MM.1S (cell line): ENCODE measurements around the gene ST3GAL4.

Source experiments
- DNase-seq: peaks from one replicate; pipeline ENCODE4 v3.0.0-alpha.2; 2015
- H2AFZ ChIP-seq: fragments of 300-600 bp; sonication (generic); 2 replicates; pipeline ENCODE4 v1.6.0; 2016; ENCODE audit warnings: antibody characterized with exemption, low read length
- H3F3A ChIP-seq: fragments of 300-600 bp; sonication (generic); 2 replicates; pipeline ENCODE4 v1.6.1; 2016; ENCODE audit warnings: mild to moderate bottlenecking, antibody characterized with exemption, low read length, moderate library complexity, mixed read lengths; ENCODE audit not compliant: insufficient read depth
- H3K27ac ChIP-seq: fragments of 300-600 bp; sonication (generic); 2 replicates; pipeline ENCODE4 v1.5.1; 2016; ENCODE audit warnings: mild to moderate bottlenecking, low read length
- H3K27me3 ChIP-seq: fragments of 300-600 bp; sonication (generic); replicated peaks from 2 replicates; pipeline ENCODE4 v1.6.0; 2016; ENCODE audit warnings: low read length; ENCODE audit not compliant: insufficient read depth
- H3K36me3 ChIP-seq: fragments of 300-600 bp; sonication (generic); replicated peaks from 2 replicates; pipeline ENCODE4 v1.6.1; 2016; ENCODE audit warnings: mild to moderate bottlenecking, low read length, mixed read lengths; ENCODE audit not compliant: insufficient read depth
- H3K4me1 ChIP-seq: fragments of 300-600 bp; sonication (generic); 2 replicates; pipeline ENCODE4 v1.6.1; 2016; ENCODE audit warnings: low read length, mixed read lengths
- H3K4me2 ChIP-seq: fragments of 300-600 bp; sonication (generic); 2 replicates; pipeline ENCODE4 v1.6.0; 2016; ENCODE audit warnings: low read depth, low read length
- H3K4me3 ChIP-seq: fragments of 300-600 bp; sonication (generic); 2 replicates; pipeline ENCODE4 v1.5.1; 2016; ENCODE audit warnings: low read length, mixed read lengths
- H3K79me2 ChIP-seq: fragments of 300-600 bp; sonication (generic); 2 replicates; pipeline ENCODE4 v1.6.1; 2016; ENCODE audit warnings: mixed run types, low read length, mixed read lengths
- H3K9ac ChIP-seq: fragments of 300-600 bp; sonication (generic); 2 replicates; pipeline ENCODE4 v1.6.1; 2016; ENCODE audit warnings: low read length, mixed read lengths
- H3K9me2 ChIP-seq: fragments of 300-600 bp; sonication (generic); replicated peaks from 2 replicates; pipeline ENCODE4 v1.6.1; 2016; ENCODE audit warnings: mild to moderate bottlenecking, low read length, mixed read lengths; ENCODE audit not compliant: insufficient read depth
- H3K9me3 ChIP-seq: fragments of 300-600 bp; sonication (generic); replicated peaks from 2 replicates; pipeline ENCODE4 v1.6.1; 2016; ENCODE audit warnings: mild to moderate bottlenecking, low read length, mixed read lengths; ENCODE audit not compliant: insufficient read depth
- H4K20me1 ChIP-seq: fragments of 300-600 bp; sonication (generic); 2 replicates; pipeline ENCODE4 v1.6.1; 2016; ENCODE audit warnings: mild to moderate bottlenecking, low read length, moderate library complexity, mixed read lengths; ENCODE audit not compliant: insufficient read depth
- EZH2 ChIP-seq: fragments of 300-600 bp; sonication (generic); optimal IDR thresholded peaks from 2 replicates; pipeline ENCODE3; 2017; ENCODE audit warnings: low read depth, mild to moderate bottlenecking, antibody characterized with exemption, low read length, mixed read lengths
- EZH2phosphoT487 ChIP-seq: fragments of 300-600 bp; sonication (generic); IDR thresholded peaks from 2 replicates; pipeline ENCODE4 v1.6.1; 2018; ENCODE audit warnings: antibody characterized with exemption, low read length
- TF ChIP-seq, protein P1 (sequence below): fragments of 300-600 bp; sonication (generic); IDR thresholded peaks from 2 replicates; pipeline ENCODE4 v1.5.1; 2016; ENCODE audit warnings: antibody characterized with exemption, low read length, mixed read lengths

Gene ST3GAL4

DNA sequence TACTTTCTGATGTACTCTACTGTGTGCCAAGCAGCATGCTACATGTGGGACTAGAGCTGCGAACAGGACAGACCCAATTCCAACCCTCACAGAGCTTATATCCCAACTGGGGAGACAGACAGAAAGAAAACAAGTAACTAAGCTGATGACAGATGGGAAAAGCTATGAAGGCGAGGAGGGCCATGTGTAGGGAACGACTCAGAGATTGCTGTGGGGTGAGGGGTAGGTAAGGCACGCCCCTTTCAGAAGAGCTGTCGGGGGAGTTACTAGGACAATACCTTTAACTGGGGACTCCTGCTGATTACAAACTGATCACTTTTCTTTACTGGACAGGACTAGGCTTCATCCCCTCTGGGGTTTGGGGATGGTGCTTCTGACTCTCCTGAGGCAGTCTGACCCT lies 48.9 kb downstream of the ST3GAL4 start:
- Histone ChIP-seq H3F3A (no peaks in the 10 kb centered on the region), H3K27me3 (no peaks in the 10 kb centered on the region)

DNA sequence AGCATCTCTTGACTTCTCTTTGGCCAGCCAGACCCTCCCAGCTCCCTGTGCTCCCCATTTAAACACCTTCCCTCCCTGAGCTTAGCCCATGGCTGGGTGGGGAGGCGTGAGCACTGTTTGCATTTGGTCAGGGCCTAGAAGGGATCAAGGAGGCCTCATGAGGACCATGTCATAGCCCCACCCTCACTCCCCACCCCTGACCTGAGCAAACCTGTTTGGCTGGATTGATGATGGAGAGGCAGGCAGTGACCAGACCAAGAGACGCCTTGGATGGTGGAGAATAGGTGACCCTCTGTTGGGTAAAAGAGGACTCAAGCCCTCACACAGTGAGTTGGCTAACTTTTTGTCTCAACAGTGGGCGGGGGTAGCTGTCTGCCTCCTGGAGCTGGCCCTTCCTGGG lies 49.9 kb downstream of the ST3GAL4 start:
- no peaks in the 10 kb centered on the region for H3K79me2 ChIP-seq
- H3K9ac ChIP-seq = no peak overlapping the region
- no peak for TF ChIP-seq EZH2phosphoT487
- no peak for TF ChIP-seq EZH2
- TF ChIP-seq, protein P1, sequence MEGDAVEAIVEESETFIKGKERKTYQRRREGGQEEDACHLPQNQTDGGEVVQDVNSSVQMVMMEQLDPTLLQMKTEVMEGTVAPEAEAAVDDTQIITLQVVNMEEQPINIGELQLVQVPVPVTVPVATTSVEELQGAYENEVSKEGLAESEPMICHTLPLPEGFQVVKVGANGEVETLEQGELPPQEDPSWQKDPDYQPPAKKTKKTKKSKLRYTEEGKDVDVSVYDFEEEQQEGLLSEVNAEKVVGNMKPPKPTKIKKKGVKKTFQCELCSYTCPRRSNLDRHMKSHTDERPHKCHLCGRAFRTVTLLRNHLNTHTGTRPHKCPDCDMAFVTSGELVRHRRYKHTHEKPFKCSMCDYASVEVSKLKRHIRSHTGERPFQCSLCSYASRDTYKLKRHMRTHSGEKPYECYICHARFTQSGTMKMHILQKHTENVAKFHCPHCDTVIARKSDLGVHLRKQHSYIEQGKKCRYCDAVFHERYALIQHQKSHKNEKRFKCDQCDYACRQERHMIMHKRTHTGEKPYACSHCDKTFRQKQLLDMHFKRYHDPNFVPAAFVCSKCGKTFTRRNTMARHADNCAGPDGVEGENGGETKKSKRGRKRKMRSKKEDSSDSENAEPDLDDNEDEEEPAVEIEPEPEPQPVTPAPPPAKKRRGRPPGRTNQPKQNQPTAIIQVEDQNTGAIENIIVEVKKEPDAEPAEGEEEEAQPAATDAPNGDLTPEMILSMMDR = no peak
- no peaks in the 10 kb centered on the region for H3F3A ChIP-seq
- no peaks in the 10 kb centered on the region for H3K4me1 ChIP-seq
- no peak for DNase-seq
- H3K27ac ChIP-seq = no peak overlapping the region
- no peak overlapping the region for H3K4me3 ChIP-seq
- no peaks in the 10 kb centered on the region for H3K9me3 ChIP-seq
- no peaks in the 10 kb centered on the region for H3K9me2 ChIP-seq
- H4K20me1 ChIP-seq = no peaks in the 10 kb centered on the region
- no peaks in the 10 kb centered on the region for H3K36me3 ChIP-seq
- H3K27me3 ChIP-seq = no peaks in the 10 kb centered on the region
- H3K4me2 ChIP-seq = no peak overlapping the region
- no peak overlapping the region for H2AFZ ChIP-seq

More for the DNA sequence above, 48.9 kb downstream of the ST3GAL4 start:
- Histone ChIP-seq H3K9me2 (no peaks in the 10 kb centered on the region), H4K20me1 (no peaks in the 10 kb centered on the region), H3K4me1 (no peaks in the 10 kb centered on the region), H3K4me3 (no peak overlapping the region), H3K27ac (no peak overlapping the region), H3K36me3 (no peaks in the 10 kb centered on the region), H3K9me3 (no peaks in the 10 kb centered on the region), H3K79me2 (no peaks in the 10 kb centered on the region), H3K4me2 (no peak overlapping the region), H2AFZ (no peak overlapping the region), H3K9ac (no peak overlapping the region)
- DNase-seq = no peak
- no peak for TF ChIP-seq EZH2phosphoT487
- no peak for TF ChIP-seq EZH2
- TF ChIP-seq, protein P1 = no peak

DNA sequence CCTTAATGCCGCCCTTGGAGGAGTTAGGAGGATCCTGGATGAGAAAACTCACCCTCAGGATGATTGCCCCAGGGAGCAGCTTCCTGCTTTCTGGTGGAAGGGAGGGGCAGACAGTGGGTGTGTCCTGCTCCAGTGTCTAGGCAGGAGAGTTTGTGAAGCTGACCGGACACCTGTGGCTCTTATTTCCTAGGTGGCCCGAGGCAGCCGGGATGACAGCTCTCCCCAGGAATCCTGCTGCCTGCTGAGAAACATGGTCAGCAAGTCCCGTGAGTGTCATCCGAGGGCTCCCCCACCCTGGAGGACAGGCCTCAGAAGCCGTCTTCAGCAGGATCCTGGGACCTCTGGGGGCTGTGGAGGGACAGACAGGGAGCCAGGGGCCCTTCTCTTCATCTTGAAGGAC lies 50.4 kb downstream of the ST3GAL4 start:
- Histone ChIP-seq H3K36me3 (no peaks in the 10 kb centered on the region), H4K20me1 (no peaks in the 10 kb centered on the region), H3K27me3 (no peaks in the 10 kb centered on the region), H3K9me3 (no peaks in the 10 kb centered on the region), H3K79me2 (no peaks in the 10 kb centered on the region), H3K9me2 (no peaks in the 10 kb centered on the region), H3K9ac (no peak overlapping the region), H2AFZ (no peak overlapping the region), H3F3A (no peaks in the 10 kb centered on the region), H3K4me1 (no peaks in the 10 kb centered on the region), H3K4me3 (no peak overlapping the region), H3K27ac (no peak overlapping the region), H3K4me2 (no peak overlapping the region)
- TF ChIP-seq EZH2 (no peak), EZH2phosphoT487 (no peak)
- TF ChIP-seq, protein P1 = no peak
- no peak for DNase-seq

DNA sequence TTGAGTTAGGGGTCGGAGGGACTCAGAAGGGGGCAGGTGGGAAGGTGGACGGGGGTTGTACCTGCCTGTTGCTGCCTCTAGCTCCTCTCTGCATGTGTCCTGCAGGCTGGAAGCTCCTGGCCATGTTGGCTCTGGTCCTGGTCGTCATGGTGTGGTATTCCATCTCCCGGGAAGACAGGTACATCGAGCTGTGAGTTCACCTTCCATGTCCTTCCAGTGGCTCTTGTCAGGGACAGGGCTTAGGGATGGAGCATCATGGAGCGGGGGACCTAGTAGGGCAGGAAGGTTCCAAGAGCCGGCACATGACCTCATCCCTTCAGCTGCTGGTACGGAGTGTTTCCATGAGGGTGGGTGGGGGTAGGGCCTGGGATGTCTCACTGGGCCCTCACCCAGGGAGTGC lies 50.9 kb downstream of the ST3GAL4 start:
- H3K9me2 ChIP-seq = no peaks in the 10 kb centered on the region
- no peak overlapping the region for H3K4me3 ChIP-seq
- no peaks in the 10 kb centered on the region for H3K27me3 ChIP-seq
- no peaks in the 10 kb centered on the region for H3F3A ChIP-seq
- no peak overlapping the region for H3K9ac ChIP-seq
- H3K27ac ChIP-seq = no peak overlapping the region
- no peaks in the 10 kb centered on the region for H3K9me3 ChIP-seq
- no peaks in the 10 kb centered on the region for H3K36me3 ChIP-seq
- no peaks in the 10 kb centered on the region for H4K20me1 ChIP-seq
- no peak for DNase-seq
- no peaks in the 10 kb centered on the region for H3K4me1 ChIP-seq
- no peak for TF ChIP-seq EZH2phosphoT487
- TF ChIP-seq, protein P1 = no peak
- TF ChIP-seq EZH2 = no peak
- no peak overlapping the region for H2AFZ ChIP-seq
- no peaks in the 10 kb centered on the region for H3K79me2 ChIP-seq
- no peak overlapping the region for H3K4me2 ChIP-seq
